ENCODE measurements around the gene RHBDL1.

- TF ChIP-seq CTCF (IDR thresholded peaks at IDR 0.05) (no peak), POLR2A (IDR thresholded peaks at IDR 0.05) (no peak)
Measured at GRCh38 chr16:693766-694165, 18.3 kb downstream of the RHBDL1 start.

Data from esophagus squamous epithelium (tissue), 4 donors.